Spleen (tissue), 7 donors: ENCODE measurements around the gene ACTN2.

Experiments
- CTCF ChIP-seq, 11 experiments: fragments of 200-600 bp in 7 of 11; fragments of 450-650 bp in 4 of 11; sonication (generic) in 4 of 11; IDR thresholded peaks in 8 of 11; conservative IDR thresholded peaks in 3 of 11; 1 replicate in 7 of 11; 2 replicates in 4 of 11; pipeline versions ENCODE4 v1.4.0 to v1.8.0; 2016 to 2021; ENCODE audit warnings: antibody characterized with exemption in 11 of 11, inconsistent platforms in 4 of 11, mild to moderate bottlenecking in 1 of 11
- POLR2A ChIP-seq, 3 donors: fragments of 450-650 bp; IDR thresholded peaks; one replicate each; pipeline ENCODE4 v1.5.1; 2017; ENCODE audit warnings: antibody characterized with exemption in 3 of 3, mild to moderate bottlenecking in 1 of 3
- POLR2AphosphoS5 ChIP-seq, 3 donors: sonication (generic); formaldehyde crosslinking; IDR thresholded peaks; one replicate each; pipeline ENCODE4 v1.5.1; 2017; ENCODE audit warnings: antibody characterized with exemption in 3 of 3
- donor health status: DM: no; HTN: no; CAD: no; lungs with moderate emphysema.
- donor health status: DM: no; HTN: no; CAD: no.
- donor health status: DM: no; HTN: no; CAD: no.

- TF ChIP-seq CTCF (IDR thresholded peaks at IDR 0.05 in 8 of 11, conservative IDR thresholded peaks at IDR 0.05 in 3 of 11) (no peak), POLR2A (IDR thresholded peaks at IDR 0.05) (no peak), POLR2AphosphoS5 (IDR thresholded peaks at IDR 0.05) (no peak)
These were observed 120.3 kb downstream of the ACTN2 start for GRCh38 chr1:236806634-236807033.
